HG03103 (cell line): Measurements from ENCODE around the gene ABCC11.
"Not testable (repeated sequence)": the region's sequence is repeated elsewhere in the genome, so short reads cannot be mapped to it uniquely, and the experiment has no call there.

Source experiments
- ATAC-seq: cut with Tn5 transposase; IDR thresholded peaks from one replicate; pipeline ENCODE4 v1.9.1; 2021; ENCODE audit warnings: low read depth; ENCODE audit not compliant: unreplicated experiment

Gene ABCC11

GRCh38 chr16:48250520-48251278 is 3.4 kb upstream of the ABCC11 start:
- no peak for ATAC-seq

DNA sequence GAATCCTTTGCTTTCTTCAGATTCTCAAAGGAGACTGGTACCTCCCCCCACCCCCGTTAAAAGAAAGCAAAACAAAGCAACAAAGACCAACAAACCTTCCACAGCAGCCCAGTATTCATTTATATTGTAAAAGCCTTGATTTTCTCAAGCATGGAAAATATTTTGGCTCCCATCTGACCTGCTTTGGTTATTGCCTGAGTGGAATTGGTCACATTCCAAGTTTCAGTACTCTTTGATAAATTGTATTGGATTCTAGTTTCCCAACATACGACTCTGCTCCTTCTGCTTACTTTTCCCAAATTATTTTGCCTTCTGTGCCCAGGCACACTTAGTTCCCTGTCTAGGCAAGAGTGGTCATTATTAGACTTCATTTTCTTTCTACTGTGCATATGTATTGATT is 1.3 kb downstream of the ABCC11 start:
- ATAC-seq: no peak

- no peak for ATAC-seq
Observed at GRCh38 chr16:48244863-48245195, 2.5 kb downstream of the ABCC11 start.

GRCh38 chr16:48244080-48244862 is 3.1 kb downstream of the ABCC11 start, which contains the start of gene LONP2:
TSS of gene LONP2 (plus strand) at chr16:48244300. CDS start at chr16:48244389, 89 bp downstream.
- ATAC-seq: peak; percentile 96

DNA sequence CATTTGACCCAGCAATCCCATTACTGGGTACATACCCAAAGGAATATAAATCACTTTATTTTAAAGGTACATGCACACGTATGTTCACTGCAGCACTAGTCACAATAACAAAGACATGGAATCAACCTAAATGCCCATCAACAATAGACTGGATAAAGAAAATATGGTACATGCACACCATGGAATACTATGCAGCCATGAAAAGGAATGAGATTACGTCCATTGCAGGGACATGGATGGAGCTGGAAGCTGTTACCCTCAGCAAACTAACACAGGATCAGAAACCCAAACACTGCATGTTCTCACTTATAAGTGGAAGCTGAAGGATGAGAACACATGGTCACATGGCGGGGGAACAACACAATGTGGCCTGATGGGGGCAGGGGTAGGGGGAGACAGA is 7.2 kb downstream of the ABCC11 start:
- ATAC-seq: not testable (repeated sequence)

GRCh38 chr16:48236286-48236685 is 11.1 kb downstream of the ABCC11 start:
- ATAC-seq: no peak

GRCh38 chr16:48235556-48236136 is 11.7 kb downstream of the ABCC11 start:
- ATAC-seq: no peak

- ATAC-seq: no peak
Observed at GRCh38 chr16:48235058-48235555, 12.2 kb downstream of the ABCC11 start.

DNA sequence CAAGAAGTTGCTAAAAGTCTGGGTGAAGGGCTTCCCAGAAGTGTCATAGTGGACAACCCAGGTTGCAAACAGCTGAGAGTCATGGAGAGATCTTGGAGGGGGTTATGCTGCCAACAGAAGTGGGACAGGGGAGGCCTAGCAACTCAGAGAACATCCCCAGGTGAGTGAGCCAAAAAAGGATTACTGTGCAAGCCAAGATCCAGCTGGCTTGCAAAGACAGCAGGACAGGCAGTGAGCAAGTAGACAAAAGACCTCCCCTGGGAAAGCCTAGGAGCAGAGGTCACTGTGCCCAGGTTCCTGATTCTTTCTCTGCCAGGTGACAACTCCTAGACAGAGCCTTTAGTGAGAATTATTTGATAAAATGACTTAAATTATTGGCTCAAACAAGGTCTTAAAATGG is 12.7 kb downstream of the ABCC11 start:
- no peak for ATAC-seq

GRCh38 chr16:48232493-48233040 is 14.8 kb downstream of the ABCC11 start:
- no peak for ATAC-seq

DNA sequence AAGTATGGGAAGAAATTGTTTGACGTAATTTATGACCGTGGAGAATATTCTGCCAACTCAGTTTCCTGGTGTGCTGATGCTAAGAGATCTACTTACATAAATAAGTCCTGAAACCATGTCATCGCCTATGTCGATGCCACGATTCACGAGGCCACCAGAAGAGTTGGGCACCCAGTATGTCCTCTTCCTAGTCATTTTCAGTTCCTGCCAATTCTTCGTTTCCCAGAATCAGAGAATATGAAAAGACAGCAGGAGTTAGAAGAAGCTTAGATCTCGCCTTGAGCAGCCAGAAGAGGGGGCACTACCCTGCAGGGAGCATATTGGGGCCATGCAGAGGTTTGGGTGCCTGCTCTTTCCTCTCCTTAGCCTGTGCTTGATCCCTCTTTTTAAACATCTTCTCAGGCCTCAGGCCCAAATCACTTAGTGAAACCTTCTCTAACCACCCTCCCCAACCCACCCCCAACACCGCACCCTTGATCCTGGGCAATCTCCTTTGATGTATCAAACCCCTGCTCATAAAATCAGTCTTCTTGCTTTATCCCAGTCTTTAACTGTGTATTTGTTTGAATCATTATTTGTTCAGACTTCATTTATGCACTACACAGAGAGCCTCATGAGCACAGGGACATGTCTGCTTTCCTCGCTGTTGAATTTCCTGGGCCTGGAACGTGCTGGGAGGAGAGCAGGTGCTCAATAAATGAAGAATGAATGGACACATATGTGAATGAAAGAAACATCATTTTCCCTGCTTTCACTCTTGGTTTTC is 15.4 kb downstream of the ABCC11 start:
- ATAC-seq: no peak

DNA sequence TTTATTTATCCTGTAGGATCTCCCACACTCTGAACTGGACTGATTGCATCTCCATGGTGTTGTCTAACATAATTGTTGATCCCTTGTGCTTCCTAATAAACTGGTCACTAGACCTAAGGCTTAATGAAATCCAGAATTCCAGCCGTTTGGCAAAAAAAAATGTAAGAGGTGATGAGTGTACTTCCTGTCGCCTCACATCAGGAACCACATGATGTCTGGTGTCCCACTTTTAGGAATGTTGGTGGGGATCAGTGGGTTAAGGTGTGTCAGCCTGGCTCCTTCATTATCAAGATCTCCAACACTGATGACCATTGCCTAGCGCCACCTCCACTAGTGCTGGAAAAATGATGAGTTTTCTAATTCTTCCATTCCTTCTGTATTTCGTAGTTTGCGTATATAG is 21.9 kb downstream of the ABCC11 start:
- no peak for ATAC-seq

- ATAC-seq: no peak
Observed at GRCh38 chr16:48223490-48223889, 23.8 kb downstream of the ABCC11 start.

GRCh38 chr16:48220891-48221290 is 26.4 kb downstream of the ABCC11 start:
- no peak for ATAC-seq

GRCh38 chr16:48218473-48218872 is 28.9 kb downstream of the ABCC11 start:
- ATAC-seq: no peak

GRCh38 chr16:48217708-48218107 is 29.6 kb downstream of the ABCC11 start:
- no peak for ATAC-seq

DNA sequence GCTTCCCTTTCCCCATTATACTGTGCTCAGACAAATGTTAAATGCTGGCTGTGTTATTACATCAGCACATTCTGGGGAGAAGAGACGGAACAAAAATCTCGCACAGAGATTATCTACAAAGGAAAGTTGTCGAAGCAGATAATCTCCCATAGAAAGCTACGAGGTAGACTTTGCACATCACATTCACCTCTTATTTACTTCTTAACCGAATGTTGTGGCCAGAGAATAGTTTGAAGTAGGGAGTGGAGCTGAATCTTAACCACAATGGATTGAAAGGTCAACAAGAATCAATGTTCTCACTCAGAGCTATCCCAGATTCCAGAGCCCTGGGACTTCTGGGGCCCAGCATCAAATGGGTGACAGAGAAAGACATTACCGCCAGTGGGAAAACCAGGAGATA is 31.6 kb downstream of the ABCC11 start:
- no peak for ATAC-seq

DNA sequence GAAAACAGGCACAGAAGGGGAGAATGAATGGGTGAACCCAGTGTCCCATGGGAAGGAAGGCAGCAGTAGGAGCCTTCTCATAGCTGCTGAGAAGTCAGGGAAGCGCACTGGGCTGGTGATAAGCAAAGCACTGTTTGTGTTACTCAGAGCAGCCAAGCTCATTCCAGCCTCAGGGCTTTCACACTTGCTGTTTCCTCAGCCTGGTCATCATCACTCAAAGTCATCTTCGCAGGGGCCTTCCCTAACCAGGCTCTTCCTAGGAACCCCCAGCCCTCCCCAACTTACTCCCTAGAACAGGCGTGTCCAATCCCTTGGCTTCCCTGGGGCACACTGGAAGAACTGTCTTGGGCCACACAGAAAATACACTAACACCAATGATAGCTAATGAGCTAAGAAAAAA is 35.3 kb downstream of the ABCC11 start:
- no peak for ATAC-seq

DNA sequence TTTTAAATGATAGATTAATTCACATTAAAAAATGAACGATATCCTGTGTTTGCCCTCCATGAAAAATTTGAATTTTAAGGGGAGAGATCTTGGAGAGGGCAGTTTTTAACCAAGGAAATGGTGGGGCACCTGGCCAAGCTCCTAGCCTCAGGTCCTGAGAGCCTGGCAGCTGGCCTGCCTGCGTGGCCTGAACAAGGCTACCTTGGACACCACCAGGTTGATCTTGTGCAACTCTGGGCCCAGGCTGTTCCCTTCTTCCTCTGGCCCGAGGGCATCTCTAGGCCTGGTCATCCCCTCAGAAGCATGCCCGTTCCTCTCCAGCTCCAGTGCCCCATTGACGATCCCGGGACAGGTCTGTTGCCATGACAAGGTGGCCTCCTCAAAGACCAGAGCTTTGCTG is 36.6 kb downstream of the ABCC11 start:
- ATAC-seq: no peak

- ATAC-seq: no peak
Observed at GRCh38 chr16:48206594-48207242, 40.6 kb downstream of the ABCC11 start.
